HG03025 (cell line): Measurements from ENCODE around the gene RFTN1.
"Not testable (repeated sequence)": the region's sequence is repeated elsewhere in the genome, so short reads cannot be mapped to it uniquely, and the experiment has no call there.

ENCODE experiments used
- ATAC-seq: cut with Tn5 transposase; IDR thresholded peaks from one replicate; pipeline ENCODE4 v1.9.1; 2021; ENCODE audit warnings: mild to moderate bottlenecking, moderate library complexity; ENCODE audit not compliant: unreplicated experiment, low FRiP score

Gene RFTN1

GRCh38 chr3:16316847-16317560, 196.5 kb downstream of the RFTN1 start:
- no peak for ATAC-seq

GRCh38 chr3:16316396-16316795, 197.1 kb downstream of the RFTN1 start:
- ATAC-seq = no peak

- no peak for ATAC-seq
These were observed 197.9 kb downstream of the RFTN1 start for GRCh38 chr3:16315623-16316022.

DNA sequence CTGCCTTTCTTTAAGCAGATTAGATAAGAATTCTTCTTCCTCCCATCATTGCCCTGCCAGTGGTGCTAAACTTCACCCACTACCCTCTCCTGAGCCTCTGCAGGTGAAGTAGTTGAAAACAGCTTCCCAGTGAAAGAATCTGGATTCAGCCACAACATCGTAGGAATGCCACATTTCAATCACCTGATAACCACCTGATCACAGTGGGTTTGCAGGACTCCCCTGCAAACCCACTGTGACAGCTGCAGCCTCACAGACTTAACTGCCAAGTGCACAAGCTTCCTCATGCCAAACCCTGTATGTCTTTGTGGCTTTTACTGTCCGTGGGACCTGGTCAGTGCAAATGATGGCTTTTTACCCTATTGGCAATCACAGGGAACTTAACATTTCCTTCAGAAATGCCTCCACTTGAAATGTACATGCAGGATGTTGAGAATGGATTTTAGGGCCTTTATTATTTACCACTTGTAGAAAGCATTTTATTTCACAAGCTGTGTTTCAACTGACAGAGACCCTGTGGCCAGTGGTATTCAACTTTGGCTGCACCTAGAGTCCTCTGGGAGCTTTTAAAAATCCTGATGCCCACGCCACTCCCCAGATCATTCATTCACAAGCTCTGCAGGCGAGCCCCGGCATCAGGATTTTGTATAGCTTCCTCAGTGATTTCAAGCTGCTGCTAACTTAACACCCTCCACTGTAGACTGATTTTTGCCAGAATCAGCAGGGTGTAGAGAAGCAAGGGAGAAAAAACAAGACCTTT, 199.4 kb downstream of the RFTN1 start:
- no peak for ATAC-seq

- no peak for ATAC-seq
These were observed 201.5 kb downstream of the RFTN1 start for GRCh38 chr3:16311960-16312451.

GRCh38 chr3:16310486-16310885, 203.0 kb downstream of the RFTN1 start:
- not testable (repeated sequence) for ATAC-seq

GRCh38 chr3:16309558-16309957, 203.9 kb downstream of the RFTN1 start:
- ATAC-seq = peak; percentile 82

- ATAC-seq = no peak
These were observed 204.8 kb downstream of the RFTN1 start for GRCh38 chr3:16308727-16309126.

DNA sequence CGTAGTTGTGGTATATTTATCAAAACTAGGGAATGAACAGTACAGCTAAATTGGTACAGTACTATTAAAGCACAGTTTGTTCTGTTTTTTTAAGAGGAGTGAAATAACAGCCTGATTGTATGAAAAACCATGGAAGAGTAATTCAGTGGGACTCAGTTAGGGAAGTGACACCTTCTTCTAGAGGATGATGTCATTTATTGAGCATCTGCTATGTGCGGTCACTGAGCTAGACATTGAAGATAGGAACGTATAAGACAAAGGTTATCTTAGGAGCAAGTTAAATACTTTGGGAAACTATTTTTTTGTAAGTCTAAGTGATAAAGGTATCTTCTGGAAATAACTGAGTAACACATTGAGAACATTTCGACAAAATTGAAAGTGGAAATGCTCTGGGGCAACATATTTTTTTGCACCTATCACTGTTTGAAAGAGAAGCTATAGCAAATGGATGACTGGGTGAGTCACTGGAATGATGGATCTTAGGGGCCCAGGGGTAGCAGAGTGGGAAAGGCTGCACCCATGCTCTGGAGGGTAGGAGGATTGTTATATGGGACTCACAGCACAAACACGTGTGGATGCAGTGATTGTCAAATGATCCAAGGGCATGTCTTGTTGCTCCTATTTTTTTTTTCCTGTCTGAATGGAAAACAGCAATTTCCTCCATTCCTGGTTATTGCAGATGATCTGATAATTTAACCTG, 205.5 kb downstream of the RFTN1 start:
- ATAC-seq = no peak

DNA sequence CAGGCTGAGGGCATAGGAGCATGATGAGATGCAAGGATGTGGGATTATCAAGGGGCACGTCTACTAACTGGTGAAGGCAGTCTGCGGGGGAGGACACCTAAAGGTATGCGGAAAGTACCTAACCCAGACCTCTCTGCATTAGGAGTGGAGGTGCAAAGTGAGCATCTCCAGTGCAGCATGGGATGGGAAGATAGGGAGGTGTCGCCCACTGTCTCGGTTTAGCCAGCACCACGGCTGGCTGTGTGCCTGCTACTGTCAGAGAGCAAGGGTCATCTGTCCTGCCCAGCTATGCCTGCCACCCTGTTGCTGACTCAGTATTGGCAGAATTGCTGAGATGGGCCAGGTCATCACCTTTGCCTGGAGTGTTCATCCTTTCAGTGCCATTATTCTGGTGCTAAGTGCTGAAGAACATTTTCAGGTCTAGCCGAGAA, 208.4 kb downstream of the RFTN1 start:
- ATAC-seq = no peak

DNA sequence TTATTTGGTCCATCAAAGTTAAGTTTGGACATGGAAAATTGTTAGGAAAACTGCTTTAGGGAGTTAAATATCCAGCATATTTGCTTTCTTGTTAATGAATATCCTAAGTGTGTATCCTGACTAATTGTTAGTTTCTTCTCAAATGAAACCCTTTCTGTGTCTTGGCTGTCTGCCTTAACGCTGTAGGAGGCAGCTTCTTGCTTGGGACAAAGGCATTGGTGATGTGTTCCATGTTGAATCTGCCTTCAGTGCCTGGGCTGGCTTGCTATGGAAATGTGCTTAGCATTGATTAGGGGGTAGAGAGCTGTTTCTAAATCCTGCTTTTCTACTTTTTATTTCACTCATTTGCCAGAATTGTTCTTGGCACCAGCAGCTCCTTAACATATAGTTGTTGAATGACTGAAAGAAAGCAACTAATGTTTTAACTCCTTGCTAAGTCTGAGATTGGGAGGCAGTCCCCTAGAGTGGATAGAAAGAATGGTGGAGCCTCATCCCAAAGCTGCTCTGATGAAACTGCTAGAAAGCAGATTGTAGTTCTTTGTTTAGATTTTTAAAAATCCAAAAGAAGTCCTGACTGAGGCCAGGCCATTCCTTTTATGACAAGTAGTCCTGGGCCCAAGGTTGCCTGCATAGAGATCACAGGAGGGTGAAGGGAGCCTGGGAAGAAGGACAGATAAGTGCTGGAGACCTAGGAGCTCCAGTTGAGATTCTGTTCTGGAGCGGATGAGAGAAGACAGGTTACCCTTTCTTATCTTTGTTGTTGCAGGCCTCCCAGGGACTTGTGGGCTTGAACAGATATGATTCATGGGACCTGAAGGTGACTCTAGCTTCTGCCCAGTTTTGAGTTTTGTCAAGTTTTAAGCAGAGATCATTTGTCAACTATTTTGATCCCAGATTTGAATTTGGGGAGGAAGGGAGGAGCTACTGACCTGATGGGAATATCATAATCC, 209.2 kb downstream of the RFTN1 start:
- no peak for ATAC-seq

- no peak for ATAC-seq
These were observed 210.4 kb downstream of the RFTN1 start for GRCh38 chr3:16303037-16303575.

DNA sequence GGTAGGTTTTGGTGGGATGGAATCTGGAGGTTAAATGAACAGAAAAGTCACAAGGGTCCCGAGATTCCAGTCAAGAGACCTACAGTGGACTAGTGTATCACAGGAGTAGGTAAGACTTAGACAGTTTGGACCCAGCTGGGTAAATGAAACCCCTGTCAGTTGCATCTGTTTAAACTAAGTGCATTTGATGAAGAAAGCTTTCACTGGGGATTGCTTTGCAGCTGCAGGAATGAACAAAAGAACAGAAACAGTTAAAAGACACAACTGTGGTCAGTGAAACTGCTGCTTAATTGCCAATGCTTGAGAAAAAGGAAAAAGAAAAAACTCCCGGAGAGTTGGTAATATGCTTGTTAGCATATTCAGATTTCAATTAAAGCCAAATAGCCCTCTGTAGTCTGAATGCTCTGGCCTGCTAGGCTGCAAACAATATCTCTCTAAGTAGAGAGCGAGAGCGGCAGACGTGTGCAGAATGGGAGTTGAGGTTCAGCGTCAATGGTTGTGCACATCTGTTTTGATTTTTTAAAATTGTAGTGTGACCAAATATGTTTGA, 211.3 kb downstream of the RFTN1 start:
- no peak for ATAC-seq

- ATAC-seq = no peak
These were observed 212.0 kb downstream of the RFTN1 start for GRCh38 chr3:16301507-16301906.

- ATAC-seq = peak; percentile 43
These were observed 212.6 kb downstream of the RFTN1 start for GRCh38 chr3:16300881-16301359.

GRCh38 chr3:16300307-16300706, 213.2 kb downstream of the RFTN1 start:
- ATAC-seq = no peak

DNA sequence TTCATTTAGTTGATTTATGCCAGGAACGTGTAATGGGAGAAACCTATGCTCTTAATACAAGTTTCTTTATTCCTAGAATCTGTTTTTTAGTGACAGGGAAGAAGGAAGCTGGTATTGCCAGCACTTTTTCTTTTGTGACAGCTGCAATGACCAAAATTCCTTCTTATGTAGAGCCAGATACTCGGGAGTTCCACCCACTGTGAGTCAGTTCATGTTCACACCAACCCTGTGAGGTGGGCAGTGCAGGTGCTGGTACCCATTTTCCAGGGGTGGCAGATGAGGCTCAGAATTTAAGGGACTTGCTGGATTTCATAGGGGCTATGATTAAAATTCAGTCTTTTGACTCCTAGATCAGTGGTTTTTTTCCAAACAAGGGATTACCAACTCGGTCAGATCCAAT, 213.8 kb downstream of the RFTN1 start:
- ATAC-seq = no peak

DNA sequence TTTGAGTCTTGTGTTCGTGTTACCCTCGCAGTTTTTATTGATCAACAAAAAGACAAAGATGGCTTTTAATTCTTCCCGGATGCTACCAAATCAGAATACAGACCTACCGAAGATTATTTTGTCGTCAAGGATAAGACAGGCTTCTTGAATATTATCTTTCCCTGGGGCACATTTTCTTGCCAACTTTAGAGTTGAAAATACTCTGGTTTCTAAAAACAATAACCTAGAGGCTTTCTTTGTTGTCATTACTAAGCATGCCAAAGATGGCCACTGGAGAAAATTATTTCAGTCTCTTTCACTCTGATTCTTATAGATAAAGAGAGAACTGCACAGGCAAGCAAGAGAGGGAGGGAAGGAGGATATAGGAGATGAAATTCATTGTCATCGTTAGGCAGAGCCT, 214.6 kb downstream of the RFTN1 start:
- no peak for ATAC-seq
